ENCODE results near the gene RAB1A. TPM values are rescaled to one million over a fixed set of nuclear protein-coding genes. Genes with fewer than 3 reads are reported as not detected.

The RAB1A gene
- total RNA-seq, 4 donors from 2014 or later: 72.6 to 101 (median 78.3) TPM

DNA sequence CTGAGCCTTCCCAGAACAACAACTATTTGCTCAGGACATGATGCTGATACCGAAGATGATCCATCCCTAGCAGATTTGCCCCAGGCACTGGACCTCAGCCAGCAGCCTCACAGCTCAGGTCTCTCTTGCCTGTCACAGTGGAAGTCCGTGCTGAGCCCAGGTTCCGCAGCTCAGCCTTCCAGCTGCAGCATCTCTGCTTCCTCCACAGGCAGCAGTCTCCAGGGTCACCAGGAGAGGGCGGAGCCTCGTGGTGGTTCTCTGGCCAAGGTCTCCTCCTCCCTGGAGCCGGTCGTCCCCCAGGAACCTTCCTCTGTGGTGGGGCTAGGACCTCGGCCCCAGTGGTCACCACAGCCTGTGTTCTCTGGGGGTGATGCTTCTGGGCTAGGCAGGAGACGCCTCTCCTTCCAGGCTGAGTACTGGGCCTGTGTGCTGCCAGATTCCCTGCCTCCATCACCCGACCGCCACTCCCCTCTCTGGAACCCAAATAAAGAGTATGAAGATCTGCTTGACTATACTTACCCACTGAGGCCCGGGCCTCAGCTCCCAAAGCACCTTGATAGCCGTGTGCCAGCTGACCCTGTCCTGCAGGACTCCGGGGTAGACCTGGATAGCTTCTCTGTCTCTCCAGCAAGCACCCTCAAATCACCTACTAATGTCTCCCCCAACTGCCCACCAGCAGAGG is 58.3 kb downstream of the RAB1A start:
- intact Hi-C loops (cut with DNase I): loop anchor here (10.0 kb wide), 1 partner anchor 53 kb away; no protein-coding TSS in a partner anchor

DNA sequence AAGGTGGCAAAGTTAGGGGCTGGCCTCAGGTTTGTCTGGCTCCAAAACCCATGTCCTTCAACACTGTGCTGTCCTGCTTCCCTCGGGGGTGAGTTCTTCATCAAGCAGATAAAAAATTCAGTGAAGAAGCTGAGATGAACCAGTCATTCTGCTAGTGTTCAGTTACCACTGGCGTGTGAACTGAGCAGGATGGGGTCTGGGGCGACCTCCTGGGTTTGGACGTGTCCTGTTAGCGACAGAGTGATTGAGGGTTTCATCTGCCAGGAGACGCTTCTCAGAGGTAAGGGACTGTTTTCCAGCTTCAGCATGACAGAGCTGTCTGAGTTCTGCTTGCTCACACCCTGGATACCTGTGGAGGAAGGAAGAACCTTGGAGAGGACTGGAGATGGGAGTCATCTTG is 59.0 kb downstream of the RAB1A start:
- H3K9me3 ChIP-seq: no peaks in the 10 kb centered on the region
- intact Hi-C loops (cut with DNase I): loop anchor here (10.0 kb wide), 1 partner anchor 54 kb away; no protein-coding TSS in a partner anchor

More for the DNA sequence above, 58.3 kb downstream of the RAB1A start:
- peak overlapping the region in 1 of 4 donors; percentile 68 for H3K27ac ChIP-seq
- peaks cover 28 to 74% (median 55%) of the 10 kb centered on the region in 3 donors for H3K4me1 ChIP-seq
- no peaks in the 10 kb centered on the region for H3K27me3 ChIP-seq
- peaks cover 0 to 60% (median 14%) of the 10 kb centered on the region in 3 donors for H3K36me3 ChIP-seq
- H3K4me3 ChIP-seq: no peak overlapping the region
- DNase-seq: no peak
- no peaks in the 10 kb centered on the region for H3K9me3 ChIP-seq
- TF ChIP-seq CTCF (IDR thresholded peaks at IDR 0.05) (peak in 3 of 6 experiments; percentile 5 to 39 (median 10)), POLR2A (IDR thresholded peaks at IDR 0.05) (no peak)
- 76 to 77% methylated on average over 3 to 5 of the region's 14 CpGs for WGBS, 2 donors

DNA sequence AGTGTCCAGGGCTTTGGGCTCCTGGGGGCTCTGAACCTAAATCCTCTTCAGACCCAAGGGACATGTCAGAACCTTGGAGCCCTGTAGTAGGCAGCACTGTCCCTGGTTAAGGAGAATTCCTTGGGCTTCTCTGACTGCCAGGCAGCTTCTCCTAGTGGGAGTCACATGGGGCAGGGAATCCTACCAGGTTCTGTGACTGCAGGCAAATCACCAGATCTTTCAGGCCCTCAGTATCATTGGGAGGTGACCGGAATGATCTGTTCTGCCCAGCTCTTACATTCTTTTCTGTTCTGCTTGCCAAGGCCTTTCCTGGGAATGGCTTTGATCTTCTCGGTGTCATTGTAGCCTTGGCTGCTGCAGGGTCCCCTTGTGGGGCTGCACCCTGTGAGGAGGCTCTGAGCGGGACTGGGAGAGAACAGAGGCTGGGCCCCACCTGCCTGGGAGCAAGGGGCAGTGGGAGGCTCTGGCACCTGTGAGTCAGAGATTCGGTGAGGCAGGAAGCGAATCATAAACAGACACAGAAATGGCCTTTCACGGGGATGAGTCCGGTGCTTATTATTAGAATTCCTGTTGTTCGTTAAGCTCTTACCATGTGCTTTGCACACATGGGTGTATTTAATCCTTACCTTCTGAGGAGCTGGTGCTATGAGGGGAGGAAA is 59.6 kb downstream of the RAB1A start:
- Histone ChIP-seq H3K27me3 (no peaks in the 10 kb centered on the region), H3K9me3 (no peaks in the 10 kb centered on the region), H3K36me3 (peaks cover 0 to 60% (median 14%) of the 10 kb centered on the region in 3 donors), H3K27ac (peak overlapping the region; percentile 2 to 68 (median 58)), H3K4me3 (no peak overlapping the region), H3K4me1 (peaks cover 22 to 72% (median 53%) of the 10 kb centered on the region in 3 donors)
- TF ChIP-seq POLR2A (IDR thresholded peaks at IDR 0.05) (no peak), CTCF (IDR thresholded peaks at IDR 0.05) (peak in 2 of 6 experiments; percentile 8 to 22)
- intact Hi-C loops (cut with DNase I): loop anchor here (10.0 kb wide), 1 partner anchor 54 kb away; no protein-coding TSS in a partner anchor
- 4 to 46% methylated on average over 4 to 5 of the region's 8 CpGs for WGBS, 2 donors
- DNase-seq: no peak

More for the DNA sequence above, 59.0 kb downstream of the RAB1A start:
- H3K4me1 ChIP-seq: peaks cover 22 to 72% (median 52%) of the 10 kb centered on the region in 3 donors
- no peak for DNase-seq
- no peaks in the 10 kb centered on the region for H3K27me3 ChIP-seq
- peak overlapping the region in 3 of 4 donors; percentile 49 to 68 (median 67) for H3K27ac ChIP-seq
- TF ChIP-seq CTCF (IDR thresholded peaks at IDR 0.05): no peak
- TF ChIP-seq POLR2A (IDR thresholded peaks at IDR 0.05): no peak
- peaks cover 0 to 60% (median 14%) of the 10 kb centered on the region in 3 donors for H3K36me3 ChIP-seq
- H3K4me3 ChIP-seq: no peak overlapping the region
- WGBS, 2 donors: 68 to 82% methylated on average over 4 to 5 of the region's 6 CpGs

DNA sequence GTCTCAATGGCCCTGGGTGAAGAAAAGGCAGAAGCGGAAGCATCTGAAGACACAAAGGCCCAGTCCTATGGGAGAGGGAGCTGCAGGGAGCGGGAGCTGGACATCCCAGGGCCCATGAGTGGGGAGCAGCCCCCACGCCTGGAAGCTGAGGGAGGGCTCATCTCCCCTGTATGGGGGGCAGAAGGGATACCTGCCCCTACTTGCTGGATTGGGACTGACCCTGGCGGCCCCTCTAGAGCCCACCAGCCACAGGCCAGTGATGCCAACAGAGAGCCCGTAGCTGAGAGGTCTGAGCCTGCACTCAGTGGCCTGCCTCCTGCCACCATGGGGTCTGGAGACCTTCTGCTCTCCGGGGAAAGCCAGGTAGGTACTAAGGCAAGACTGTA is 60.5 kb downstream of the RAB1A start:
- intact Hi-C loops (cut with DNase I): loop anchor here (10.0 kb wide), 1 partner anchor 115 kb away; no protein-coding TSS in a partner anchor
- 67 to 100% methylated on average over 1 to 2 of the region's 6 CpGs for WGBS, 2 donors
- TF ChIP-seq POLR2A (IDR thresholded peaks at IDR 0.05) (no peak), CTCF (IDR thresholded peaks at IDR 0.05) (no peak)
- H3K4me1 ChIP-seq: peaks cover 28 to 72% (median 62%) of the 10 kb centered on the region in 3 donors
- peak overlapping the region; percentile 2 to 68 (median 58) for H3K27ac ChIP-seq
- no peak for DNase-seq
- peaks cover 0 to 53% (median 14%) of the 10 kb centered on the region in 3 donors for H3K36me3 ChIP-seq
- no peaks in the 10 kb centered on the region for H3K27me3 ChIP-seq
- H3K4me3 ChIP-seq: no peak overlapping the region
- no peaks in the 10 kb centered on the region for H3K9me3 ChIP-seq

All from esophagus squamous epithelium (tissue), 5 donors.